NCI-H2081 treated with DMSO at 0.1 percent for 48 hours (cell line): ENCODE measurements around the gene FBLN2.

Source experiments
- DNase-seq: peaks from one replicate; lab custom pipeline; 2025; lab: John Stamatoyannopoulos, UW

FBLN2 gene

GRCh38 chr3:13605555-13605954 lies 56.6 kb downstream of the FBLN2 start:
- DNase-seq = no peak

GRCh38 chr3:13607821-13608597 lies 59.1 kb downstream of the FBLN2 start:
- DNase-seq = no peak

- no peak for DNase-seq
Measured at GRCh38 chr3:13608969-13609725, 60.2 kb downstream of the FBLN2 start.

GRCh38 chr3:13610006-13610570 lies 61.2 kb downstream of the FBLN2 start:
- no peak for DNase-seq

- no peak for DNase-seq
Measured at GRCh38 chr3:13611221-13611620, 62.3 kb downstream of the FBLN2 start.

- DNase-seq = no peak
Measured at GRCh38 chr3:13612829-13613228, 63.9 kb downstream of the FBLN2 start.

- no peak for DNase-seq
Measured at GRCh38 chr3:13613343-13614190, 64.6 kb downstream of the FBLN2 start.

GRCh38 chr3:13614607-13615006 lies 65.7 kb downstream of the FBLN2 start:
- no peak for DNase-seq

- no peak for DNase-seq
Measured at GRCh38 chr3:13615019-13615528, 66.1 kb downstream of the FBLN2 start.

- DNase-seq = no peak
Measured at GRCh38 chr3:13616359-13616758, 67.4 kb downstream of the FBLN2 start.

GRCh38 chr3:13617097-13617738 lies 68.3 kb downstream of the FBLN2 start:
- no peak for DNase-seq

GRCh38 chr3:13617981-13618380 lies 69.1 kb downstream of the FBLN2 start:
- DNase-seq = no peak

- DNase-seq = no peak
Measured at GRCh38 chr3:13618836-13619235, 69.9 kb downstream of the FBLN2 start.

- no peak for DNase-seq
Measured at GRCh38 chr3:13619661-13620230, 70.8 kb downstream of the FBLN2 start.

- DNase-seq = no peak
Measured at GRCh38 chr3:13620281-13620680, 71.4 kb downstream of the FBLN2 start.

GRCh38 chr3:13620776-13621365 lies 71.9 kb downstream of the FBLN2 start:
- DNase-seq = no peak

GRCh38 chr3:13621381-13622221 lies 72.7 kb downstream of the FBLN2 start:
- no peak for DNase-seq

- no peak for DNase-seq
Measured at GRCh38 chr3:13622356-13622755, 73.4 kb downstream of the FBLN2 start.

- DNase-seq = no peak
Measured at GRCh38 chr3:13623101-13623654, 74.3 kb downstream of the FBLN2 start.
